ENCODE measurements around the gene DST. TPM values are rescaled to one million over a fixed set of nuclear protein-coding genes. Genes with fewer than 3 reads are reported as not detected.

The DST gene
- total and polyA plus RNA-seq, 2 of the 8 experiments (the other 6 are each of a cell fraction or from before 2014, with no cell fraction given): 49.4 to 116 TPM

GRCh38 chr6:56424064-56424463, 218.6 kb downstream of the DST start:
- Histone ChIP-seq H3K56ac (replicated peaks; ENCODE audit: insufficient read length, low read depth, low read length) (no peak overlapping the region), H4K8ac (ENCODE audit: extremely low read depth, insufficient read depth, low read length) (no peak overlapping the region), H2BK15ac (ENCODE audit: low read length) (no peak overlapping the region), H3K4me1 (replicated peaks in 1 of 4; ENCODE audit: control insufficient read depth in 3 of 4, insufficient read depth in 4 of 4, low read length in 3 of 4) (no peaks in the 10 kb centered on the region), H2AFZ (ENCODE audit: low read length) (no peak overlapping the region), H3K18ac (ENCODE audit: extremely low read depth, low read length) (no peak overlapping the region), H3K4ac (replicated peaks; ENCODE audit: insufficient read length, low read depth, low read length) (no peak overlapping the region), H3K14ac (ENCODE audit: insufficient read length) (no peak overlapping the region), H3K4me2 (ENCODE audit: insufficient read depth in 1 of 2, low read depth in 2 of 2, low read length in 2 of 2) (no peak overlapping the region), H3K23ac (ENCODE audit: insufficient read length) (no peak overlapping the region), H2AK5ac (ENCODE audit: low read depth, low read length) (no peak overlapping the region), H3K79me2 (ENCODE audit: control insufficient read depth in 1 of 2, insufficient read depth in 2 of 2, low read length in 2 of 2) (no peaks in the 10 kb centered on the region), H2BK20ac (ENCODE audit: low read length) (no peak overlapping the region), H3K27ac (ENCODE audit: low read depth, low read length) (no peak overlapping the region), H3K9me3 (ENCODE audit: insufficient read depth in 2 of 2, low read depth in 1 of 2, low read length in 1 of 2) (no peaks in the 10 kb centered on the region), H4K20me1 (replicated peaks in 1 of 2; ENCODE audit: control insufficient read depth in 1 of 2, insufficient read depth in 2 of 2, low read length in 2 of 2) (no peaks in the 10 kb centered on the region), H2BK120ac (replicated peaks; ENCODE audit: low read depth, low read length) (no peak overlapping the region), H3K27me3 (replicated peaks in 1 of 4; ENCODE audit: control insufficient read depth in 3 of 4, extremely low read depth in 1 of 4, insufficient read depth in 3 of 4, low read length in 3 of 4) (no peaks in the 10 kb centered on the region), H3K23me2 (ENCODE audit: low read depth, low read length) (no peaks in the 10 kb centered on the region), H2BK5ac (ENCODE audit: low read depth, low read length) (no peak overlapping the region), H4K5ac (ENCODE audit: insufficient read length, low read depth, low read length) (no peak overlapping the region), H3K9ac (replicated peaks in 1 of 4; ENCODE audit: extremely low read depth in 1 of 4, low read depth in 3 of 4, low read length in 3 of 4) (no peak overlapping the region), H3K4me3 (ENCODE audit: extremely low read depth in 1 of 4, insufficient read depth in 2 of 4, low read depth in 3 of 4, low read length in 4 of 4) (no peak overlapping the region), H3K36me3 (ENCODE audit: control insufficient read depth in 2 of 4, insufficient read depth in 4 of 4, low read length in 3 of 4) (no peaks in the 10 kb centered on the region), H2BK12ac (ENCODE audit: low read depth, low read length) (no peak overlapping the region), H4K91ac (replicated peaks; ENCODE audit: insufficient read length, low read length) (no peak overlapping the region), H3K79me1 (ENCODE audit: low read depth, low read length) (no peaks in the 10 kb centered on the region)
- no peak for FAIRE-seq
- DNase-seq (ENCODE audit: low read depth in 1 of 2, low spot score in 2 of 2): no peak
- ChIA-PET POLR2A (ENCODE audit: partially characterized antibody) (no interaction called here), CTCF (ENCODE audit: partially characterized antibody) (interaction anchor here (0.5 to 1.1 kb wide), 2 partner anchors 29 to 168 kb away, joined by 3 read pairs; no protein-coding TSS in a partner anchor)
- WGBS, 2 experiments (ENCODE audit: extremely low coverage in 1 of 2, insufficient coverage in 1 of 2, insufficient read length in 1 of 2, insufficient replicate concordance in 2 of 2, low coverage in 1 of 2, low lambda C conversion rate in 2 of 2, missing lambda C conversion rate in 1 of 2): 71% methylated on average over 2 of the region's 2 CpGs; no CpG with 5 or more reads in 1 of the 2 experiments
- TF ChIP-seq SIN3A (conservative IDR thresholded peaks at IDR 0.05 in 1 of 2, IDR thresholded peaks at IDR 0.05 in 1 of 2; ENCODE audit: low read depth in 1 of 2, low read length in 2 of 2): no peak
